ENCODE measurements around the gene PCDHB8.
"Not testable (repeated sequence)": the region's sequence is repeated elsewhere in the genome, so short reads cannot be mapped to it uniquely, and the experiment has no call there.

PCDHB8 gene

GRCh38 chr5:141199359-141200235, 22.0 kb downstream of the PCDHB8 start, which contains the start of gene PCDHB11:
TSS of gene PCDHB11 (plus strand) at chr5:141199627. CDS start at chr5:141199775, 148 bp downstream.
- POLR2A ChIA-PET, result interaction anchor here (0.5 to 1.0 kb wide), 2 partner anchors 33 to 39 kb away, joined by 3 read pairs; no protein-coding TSS in a partner anchor
- peak in 2 of 3 donors; percentile 2 to 3 for DNase-seq
- Histone ChIP-seq H3K4me1 (ENCODE audit: control extremely low read depth in 1 of 4, control insufficient read depth in 4 of 4, insufficient read depth in 4 of 4, low read length in 3 of 4) (no peaks in the 10 kb centered on the region), H3K36me3 (ENCODE audit: control insufficient read depth in 4 of 4, insufficient read depth in 4 of 4, low read length in 3 of 4) (no peaks in the 10 kb centered on the region), H3K27me3 (replicated peaks in 2 of 5; ENCODE audit: control insufficient read depth in 4 of 5, insufficient read depth in 5 of 5, low read length in 4 of 5) (peaks cover 3 to 31% (median 6%) of the 10 kb centered on the region in 5 experiments), H3K9me3 (ENCODE audit: control extremely low read depth in 1 of 5, control insufficient read depth in 4 of 5, insufficient read depth in 2 of 5, low read depth in 1 of 5, low read length in 4 of 5) (peaks cover 11 to 35% (median 15%) of the 10 kb centered on the region in 5 experiments), H3K4me3 (ENCODE audit: control insufficient read depth in 1 of 7, extremely low read depth in 1 of 7, insufficient read depth in 4 of 7, low read depth in 2 of 7, low read length in 6 of 7) (peak within 1 kb of the TSS in 1 of 7 experiments; percentile 19), H3K27ac (ENCODE audit: insufficient read depth in 1 of 2, low read depth in 1 of 2, low read length in 2 of 2, poor library complexity in 1 of 2, severe bottlenecking in 2 of 2) (no peak within 1 kb of the TSS)
- WGBS (ENCODE audit: insufficient coverage), result 42% methylated on average over 18 of the region's 21 CpGs
- CTCF ChIA-PET, result no interaction called here

- H3K27ac ChIP-seq (ENCODE audit: insufficient read depth in 1 of 2, low read depth in 1 of 2, low read length in 2 of 2, poor library complexity in 1 of 2, severe bottlenecking in 2 of 2); POLR2A ChIA-PET; H3K36me3 ChIP-seq (ENCODE audit: control insufficient read depth in 4 of 4, insufficient read depth in 4 of 4, low read length in 3 of 4); H3K4me3 ChIP-seq (ENCODE audit: control insufficient read depth in 1 of 7, extremely low read depth in 1 of 7, insufficient read depth in 4 of 7, low read depth in 2 of 7, low read length in 6 of 7); H3K4me1 ChIP-seq (ENCODE audit: control extremely low read depth in 1 of 4, control insufficient read depth in 4 of 4, insufficient read depth in 4 of 4, low read length in 3 of 4); DNase-seq; CTCF ChIA-PET: not testable (repeated sequence)
- 41% methylated on average over 8 of the region's 38 CpGs for WGBS (ENCODE audit: insufficient coverage)
- Histone ChIP-seq H3K27me3 (replicated peaks in 2 of 5; ENCODE audit: control insufficient read depth in 4 of 5, insufficient read depth in 5 of 5, low read length in 4 of 5) (peaks cover 3 to 29% (median 4%) of the 10 kb centered on the region in 5 experiments), H3K9me3 (ENCODE audit: control extremely low read depth in 1 of 5, control insufficient read depth in 4 of 5, insufficient read depth in 2 of 5, low read depth in 1 of 5, low read length in 4 of 5) (peaks cover 12 to 34% (median 15%) of the 10 kb centered on the region in 5 experiments)
These were observed 23.5 kb downstream of the PCDHB8 start for GRCh38 chr5:141201126-141201525.

- POLR2A ChIA-PET; DNase-seq; H3K4me3 ChIP-seq (ENCODE audit: control insufficient read depth in 1 of 7, extremely low read depth in 1 of 7, insufficient read depth in 4 of 7, low read depth in 2 of 7, low read length in 6 of 7); H3K4me1 ChIP-seq (ENCODE audit: control extremely low read depth in 1 of 4, control insufficient read depth in 4 of 4, insufficient read depth in 4 of 4, low read length in 3 of 4); H3K36me3 ChIP-seq (ENCODE audit: control insufficient read depth in 4 of 4, insufficient read depth in 4 of 4, low read length in 3 of 4); CTCF ChIA-PET; H3K27ac ChIP-seq (ENCODE audit: insufficient read depth in 1 of 2, low read depth in 1 of 2, low read length in 2 of 2, poor library complexity in 1 of 2, severe bottlenecking in 2 of 2): not testable (repeated sequence)
- Histone ChIP-seq H3K9me3 (ENCODE audit: control extremely low read depth in 1 of 5, control insufficient read depth in 4 of 5, insufficient read depth in 2 of 5, low read depth in 1 of 5, low read length in 4 of 5) (peaks cover 8 to 34% (median 15%) of the 10 kb centered on the region in 5 experiments), H3K27me3 (replicated peaks in 2 of 5; ENCODE audit: control insufficient read depth in 4 of 5, insufficient read depth in 5 of 5, low read length in 4 of 5) (peaks cover 3 to 32% (median 4%) of the 10 kb centered on the region in 5 experiments)
- WGBS (ENCODE audit: insufficient coverage), result 34% methylated on average over 27 of the region's 35 CpGs
These were observed 24.1 kb downstream of the PCDHB8 start for GRCh38 chr5:141201646-141202045.

- Histone ChIP-seq H3K4me3 (ENCODE audit: control insufficient read depth in 1 of 7, extremely low read depth in 1 of 7, insufficient read depth in 4 of 7, low read depth in 2 of 7, low read length in 6 of 7) (no peak within 1 kb of the TSS), H3K36me3 (ENCODE audit: control insufficient read depth in 4 of 4, insufficient read depth in 4 of 4, low read length in 3 of 4) (no peaks in the 10 kb centered on the region), H3K9me3 (ENCODE audit: control extremely low read depth in 1 of 5, control insufficient read depth in 4 of 5, insufficient read depth in 2 of 5, low read depth in 1 of 5, low read length in 4 of 5) (peaks cover 4 to 26% (median 11%) of the 10 kb centered on the region in 5 experiments), H3K27ac (ENCODE audit: insufficient read depth in 1 of 2, low read depth in 1 of 2, low read length in 2 of 2, poor library complexity in 1 of 2, severe bottlenecking in 2 of 2) (no peak within 1 kb of the TSS), H3K27me3 (replicated peaks in 2 of 5; ENCODE audit: control insufficient read depth in 4 of 5, insufficient read depth in 5 of 5, low read length in 4 of 5) (peaks cover 3 to 37% (median 19%) of the 10 kb centered on the region in 5 experiments), H3K4me1 (ENCODE audit: control extremely low read depth in 1 of 4, control insufficient read depth in 4 of 4, insufficient read depth in 4 of 4, low read length in 3 of 4) (no peaks in the 10 kb centered on the region)
- 22% methylated on average over 9 of the region's 11 CpGs for WGBS (ENCODE audit: insufficient coverage)
- ChIA-PET POLR2A (no interaction called here), CTCF (no interaction called here)
- peak in 2 of 3 donors; percentile 4 for DNase-seq
These were observed 30.9 kb downstream of the PCDHB8 start, which contains the start of gene PCDHB12 for GRCh38 chr5:141208478-141208877. TSS of gene PCDHB12 (plus strand) at chr5:141208719. CDS start at chr5:141208908, 189 bp downstream.

- peaks cover 4 to 32% (median 18%) of the 10 kb centered on the region in 5 experiments for H3K9me3 ChIP-seq (ENCODE audit: control extremely low read depth in 1 of 5, control insufficient read depth in 4 of 5, insufficient read depth in 2 of 5, low read depth in 1 of 5, low read length in 4 of 5)
- H3K4me1 ChIP-seq (ENCODE audit: control extremely low read depth in 1 of 4, control insufficient read depth in 4 of 4, insufficient read depth in 4 of 4, low read length in 3 of 4); POLR2A ChIA-PET; H3K27ac ChIP-seq (ENCODE audit: insufficient read depth in 1 of 2, low read depth in 1 of 2, low read length in 2 of 2, poor library complexity in 1 of 2, severe bottlenecking in 2 of 2); CTCF ChIA-PET; H3K36me3 ChIP-seq (ENCODE audit: control insufficient read depth in 4 of 4, insufficient read depth in 4 of 4, low read length in 3 of 4); DNase-seq; H3K4me3 ChIP-seq (ENCODE audit: control insufficient read depth in 1 of 7, extremely low read depth in 1 of 7, insufficient read depth in 4 of 7, low read depth in 2 of 7, low read length in 6 of 7): not testable (repeated sequence)
- 33% methylated on average over 22 of the region's 39 CpGs for WGBS (ENCODE audit: insufficient coverage)
- H3K27me3 ChIP-seq (replicated peaks in 2 of 5; ENCODE audit: control insufficient read depth in 4 of 5, insufficient read depth in 5 of 5, low read length in 4 of 5), result peaks cover 7 to 51% (median 19%) of the 10 kb centered on the region in 5 experiments
These were observed 32.7 kb downstream of the PCDHB8 start for GRCh38 chr5:141210281-141210680.

- H3K36me3 ChIP-seq (ENCODE audit: control insufficient read depth in 4 of 4, insufficient read depth in 4 of 4, low read length in 3 of 4); H3K4me1 ChIP-seq (ENCODE audit: control extremely low read depth in 1 of 4, control insufficient read depth in 4 of 4, insufficient read depth in 4 of 4, low read length in 3 of 4); H3K4me3 ChIP-seq (ENCODE audit: control insufficient read depth in 1 of 7, extremely low read depth in 1 of 7, insufficient read depth in 4 of 7, low read depth in 2 of 7, low read length in 6 of 7); POLR2A ChIA-PET; DNase-seq; H3K27ac ChIP-seq (ENCODE audit: insufficient read depth in 1 of 2, low read depth in 1 of 2, low read length in 2 of 2, poor library complexity in 1 of 2, severe bottlenecking in 2 of 2); CTCF ChIA-PET: not testable (repeated sequence)
- WGBS (ENCODE audit: insufficient coverage), result 35% methylated on average over 5 of the region's 27 CpGs
- peaks cover 3 to 34% (median 20%) of the 10 kb centered on the region in 5 experiments for H3K9me3 ChIP-seq (ENCODE audit: control extremely low read depth in 1 of 5, control insufficient read depth in 4 of 5, insufficient read depth in 2 of 5, low read depth in 1 of 5, low read length in 4 of 5)
- peaks cover 7 to 55% (median 19%) of the 10 kb centered on the region in 5 experiments for H3K27me3 ChIP-seq (replicated peaks in 2 of 5; ENCODE audit: control insufficient read depth in 4 of 5, insufficient read depth in 5 of 5, low read length in 4 of 5)
These were observed 33.3 kb downstream of the PCDHB8 start for GRCh38 chr5:141210849-141211248.
